Mucosa of descending colon (tissue), 3 donors: ENCODE results near the gene PLIN4. TPM values are rescaled to one million over a fixed set of nuclear protein-coding genes. Genes with fewer than 3 reads are reported as not detected.

ENCODE experiments used
- ATAC-seq: fragments of 200-7000 bp; cut with Tn5 transposase; one replicate; pipeline ENCODE4 v1.9.1; 2020; ENCODE audit warnings: mild to moderate bottlenecking, moderate library complexity
- DNase-seq, 3 donors: peaks; one replicate each; pipeline ENCODE4 v3.0.0-alpha.2; 2020
- H3K36me3 ChIP-seq: fragments of 200-600 bp; one replicate; pipeline ENCODE4 v1.8.0; 2021; ENCODE audit warnings: low read depth, mild to moderate bottlenecking
- H3K4me1 ChIP-seq: fragments of 200-600 bp; one replicate; pipeline ENCODE4 v1.8.0; 2021; ENCODE audit warnings: low read depth, mild to moderate bottlenecking
- H3K4me3 ChIP-seq: fragments of 200-600 bp; one replicate; pipeline ENCODE4 v1.8.0; 2021; ENCODE audit warnings: mild to moderate bottlenecking
- H3K9me3 ChIP-seq: fragments of 200-600 bp; one replicate; pipeline ENCODE4 v1.8.0; 2021; ENCODE audit warnings: mild to moderate bottlenecking
- CTCF ChIP-seq: fragments of 200-600 bp; IDR thresholded peaks from one replicate; pipeline ENCODE4 v1.8.0; 2022; ENCODE audit warnings: antibody characterized with exemption, mild to moderate bottlenecking
- intact Hi-C, 2 donors: fragments of 100-400 bp; cut with DNase I in 1 of 2; cut with micrococcal nuclease in 1 of 2; formaldehyde crosslinking; loops; one replicate each; pipeline versions ENCODE4 v1.11.0 to v1.11.1; 2022; cut with DNase I, micrococcal nuclease
- total RNA-seq, 3 donors: library from RNA; stranded (reverse); fragmentation: NEBNext Ultra II Directional in 2 of 3; extraction: Animal tissue kit (Norgen Biotek cat#: 25700) in 2 of 3; gene quantifications; one replicate each; pipeline versions ENCODE4 v1.2.1 to v1.2.4, GENCODE V29; 2021 to 2023
- donor health status: DM: no; HTN: no; CAD: no; lungs with moderate emphysema.
- donor health status: DM: no; HTN: no; CAD: no.
- donor health status: DM: no; HTN: yes; CAD: no.

PLIN4 gene
- total RNA-seq, 3 donors from 2014 or later: 2.8 to 90.0 (median 3.4) TPM

GRCh38 chr19:4493104-4493928 lies 25.0 kb downstream of the PLIN4 start:
- no peaks in the 10 kb centered on the region for H3K4me1 ChIP-seq
- H3K9me3 ChIP-seq: no peaks in the 10 kb centered on the region
- H3K4me3 ChIP-seq: no peak overlapping the region
- intact Hi-C loops: no loop called here
- no peak for TF ChIP-seq CTCF
- H3K36me3 ChIP-seq: peaks cover 19% of the 10 kb centered on the region
- ATAC-seq (no peak), DNase-seq (no peak)

GRCh38 chr19:4492337-4493103 lies 25.8 kb downstream of the PLIN4 start:
- Histone ChIP-seq H3K36me3 (peaks cover 19% of the 10 kb centered on the region), H3K4me3 (no peak overlapping the region), H3K4me1 (no peaks in the 10 kb centered on the region), H3K9me3 (no peaks in the 10 kb centered on the region)
- no peak for ATAC-seq
- intact Hi-C loops: no loop called here
- TF ChIP-seq CTCF: no peak
- DNase-seq: no peak

- no peak for ATAC-seq
- no peak for DNase-seq
- intact Hi-C loops: no loop called here
- peaks cover 19% of the 10 kb centered on the region for H3K36me3 ChIP-seq
- H3K4me3 ChIP-seq: no peak overlapping the region
- H3K9me3 ChIP-seq: no peaks in the 10 kb centered on the region
- TF ChIP-seq CTCF: no peak
- no peaks in the 10 kb centered on the region for H3K4me1 ChIP-seq
Observed at GRCh38 chr19:4491446-4491845, 26.8 kb downstream of the PLIN4 start.

- Histone ChIP-seq H3K4me1 (no peaks in the 10 kb centered on the region), H3K9me3 (no peaks in the 10 kb centered on the region), H3K36me3 (peaks cover 4% of the 10 kb centered on the region), H3K4me3 (no peak overlapping the region)
- DNase-seq (no peak), ATAC-seq (no peak)
- intact Hi-C loops: no loop called here
- no peak for TF ChIP-seq CTCF
Observed at GRCh38 chr19:4488496-4488895, 29.8 kb downstream of the PLIN4 start.

GRCh38 chr19:4487572-4487971 lies 30.7 kb downstream of the PLIN4 start:
- H3K36me3 ChIP-seq: peaks cover 4% of the 10 kb centered on the region
- ATAC-seq (no peak), DNase-seq (no peak)
- intact Hi-C loops: no loop called here
- no peaks in the 10 kb centered on the region for H3K9me3 ChIP-seq
- no peaks in the 10 kb centered on the region for H3K4me1 ChIP-seq
- H3K4me3 ChIP-seq: no peak overlapping the region
- TF ChIP-seq CTCF: no peak
